ENCODE data around the gene VAMP3. TPM values are rescaled to one million over a fixed set of nuclear protein-coding genes. Genes with fewer than 3 reads are reported as not detected.

Gene VAMP3
- total RNA-seq, 1 donor from 2014 or later, result 47.0 TPM

- Histone ChIP-seq H3K27ac (ENCODE audit: low read depth, low read length) (no peak overlapping the region), H3K4me1 (ENCODE audit: control insufficient read depth in 3 of 3, insufficient read depth in 3 of 3, low read length in 3 of 3) (no peaks in the 10 kb centered on the region), H3K4me3 (ENCODE audit: low read length in 3 of 3) (no peak overlapping the region), H3K36me3 (ENCODE audit: control insufficient read depth in 3 of 3, insufficient read depth in 3 of 3, low read length in 3 of 3) (peaks cover 1 to 8% (median 2%) of the 10 kb centered on the region in 3 donors), H3K27me3 (ENCODE audit: control insufficient read depth in 3 of 3, insufficient read depth in 3 of 3, low read length in 3 of 3) (no peaks in the 10 kb centered on the region), H3K9ac (ENCODE audit: low read depth in 1 of 3, low read length in 3 of 3) (no peak overlapping the region), H3K9me3 (ENCODE audit: control insufficient read depth in 3 of 3, low read length in 3 of 3) (no peaks in the 10 kb centered on the region)
Measured at GRCh38 chr1:7743346-7743745, 27.8 kb upstream of the VAMP3 start.

GRCh38 chr1:7744882-7745281 lies 26.2 kb upstream of the VAMP3 start:
- H3K9ac ChIP-seq (ENCODE audit: low read depth in 1 of 3, low read length in 3 of 3), result no peak overlapping the region
- H3K4me1 ChIP-seq (ENCODE audit: control insufficient read depth in 3 of 3, insufficient read depth in 3 of 3, low read length in 3 of 3), result no peaks in the 10 kb centered on the region
- H3K4me3 ChIP-seq (ENCODE audit: low read length in 3 of 3), result no peak overlapping the region
- no peak overlapping the region for H3K27ac ChIP-seq (ENCODE audit: low read depth, low read length)
- peaks cover 0 to 4% (median 2%) of the 10 kb centered on the region in 3 donors for H3K36me3 ChIP-seq (ENCODE audit: control insufficient read depth in 3 of 3, insufficient read depth in 3 of 3, low read length in 3 of 3)
- no peaks in the 10 kb centered on the region for H3K27me3 ChIP-seq (ENCODE audit: control insufficient read depth in 3 of 3, insufficient read depth in 3 of 3, low read length in 3 of 3)
- H3K9me3 ChIP-seq (ENCODE audit: control insufficient read depth in 3 of 3, low read length in 3 of 3), result no peaks in the 10 kb centered on the region

DNA sequence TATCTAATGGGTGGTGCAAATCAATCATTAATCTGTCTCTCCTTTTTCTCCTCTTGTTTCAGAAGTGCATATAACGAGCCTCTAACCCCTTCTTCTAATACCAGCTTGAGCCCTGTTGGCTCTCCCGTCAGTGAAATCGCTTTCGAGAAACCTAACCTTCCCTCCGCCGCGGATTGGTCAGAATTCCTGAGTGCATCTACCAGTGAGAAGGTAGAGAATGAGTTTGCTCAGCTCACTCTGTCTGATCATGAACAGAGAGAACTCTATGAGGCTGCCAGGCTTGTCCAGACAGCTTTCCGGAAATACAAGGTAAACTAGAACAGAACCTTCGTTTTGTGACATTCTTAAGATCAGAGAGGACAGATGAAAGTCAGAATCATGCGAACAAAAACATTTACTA lies 25.3 kb upstream of the VAMP3 start:
- Histone ChIP-seq H3K27me3 (ENCODE audit: control insufficient read depth in 3 of 3, insufficient read depth in 3 of 3, low read length in 3 of 3) (no peaks in the 10 kb centered on the region), H3K4me1 (ENCODE audit: control insufficient read depth in 3 of 3, insufficient read depth in 3 of 3, low read length in 3 of 3) (no peaks in the 10 kb centered on the region), H3K9ac (ENCODE audit: low read depth in 1 of 3, low read length in 3 of 3) (no peak overlapping the region), H3K9me3 (ENCODE audit: control insufficient read depth in 3 of 3, low read length in 3 of 3) (no peaks in the 10 kb centered on the region), H3K36me3 (ENCODE audit: control insufficient read depth in 3 of 3, insufficient read depth in 3 of 3, low read length in 3 of 3) (peaks cover 0 to 4% (median 2%) of the 10 kb centered on the region in 3 donors), H3K4me3 (ENCODE audit: low read length in 3 of 3) (no peak overlapping the region), H3K27ac (ENCODE audit: low read depth, low read length) (no peak overlapping the region)

DNA sequence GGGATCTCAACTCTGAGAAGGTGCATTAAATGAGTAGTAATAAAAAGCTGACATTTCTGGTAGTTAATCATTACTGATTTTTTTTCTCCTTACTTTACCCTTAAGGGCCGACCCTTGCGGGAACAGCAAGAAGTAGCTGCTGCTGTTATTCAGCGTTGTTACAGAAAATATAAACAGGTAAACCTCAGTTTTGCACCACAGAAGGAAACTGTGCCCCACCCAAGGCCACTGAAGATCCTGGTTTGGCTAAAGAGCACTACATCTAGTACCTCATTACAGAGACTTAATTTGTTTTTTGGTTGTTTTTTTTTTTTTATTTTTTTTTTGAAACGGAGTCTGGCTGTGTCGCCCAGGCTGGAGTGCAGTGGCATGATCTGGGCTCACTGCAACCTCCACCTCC lies 23.5 kb upstream of the VAMP3 start:
- Histone ChIP-seq H3K36me3 (ENCODE audit: control insufficient read depth in 3 of 3, insufficient read depth in 3 of 3, low read length in 3 of 3) (peaks cover 0 to 4% (median 2%) of the 10 kb centered on the region in 3 donors), H3K4me3 (ENCODE audit: low read length in 3 of 3) (no peak overlapping the region), H3K27ac (ENCODE audit: low read depth, low read length) (no peak overlapping the region), H3K9ac (ENCODE audit: low read depth in 1 of 3, low read length in 3 of 3) (no peak overlapping the region), H3K4me1 (ENCODE audit: control insufficient read depth in 3 of 3, insufficient read depth in 3 of 3, low read length in 3 of 3) (peaks cover 0 to 4% (median 3%) of the 10 kb centered on the region in 3 donors), H3K27me3 (ENCODE audit: control insufficient read depth in 3 of 3, insufficient read depth in 3 of 3, low read length in 3 of 3) (no peaks in the 10 kb centered on the region), H3K9me3 (ENCODE audit: control insufficient read depth in 3 of 3, low read length in 3 of 3) (no peaks in the 10 kb centered on the region)

DNA sequence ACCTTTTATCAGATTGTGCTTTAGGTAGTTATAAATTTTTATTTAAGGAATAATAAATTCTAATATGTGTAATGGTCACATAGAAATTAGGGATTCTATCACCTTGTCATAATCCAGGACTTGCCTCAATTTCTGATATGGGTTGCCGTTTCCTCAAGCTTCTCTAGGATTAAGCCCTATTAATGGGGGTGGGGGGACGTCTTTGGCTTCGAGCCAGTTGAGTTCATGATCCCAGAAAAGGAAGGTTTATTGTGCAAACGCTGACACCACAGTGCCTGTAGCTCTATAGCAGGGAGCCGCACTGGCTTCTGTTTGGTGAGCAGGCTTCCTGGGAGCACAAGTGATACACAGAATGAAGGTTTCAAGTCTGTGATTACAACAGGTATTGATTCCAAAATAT lies 22.0 kb upstream of the VAMP3 start:
- no peaks in the 10 kb centered on the region for H3K9me3 ChIP-seq (ENCODE audit: control insufficient read depth in 3 of 3, low read length in 3 of 3)
- peaks cover 0 to 4% (median 2%) of the 10 kb centered on the region in 3 donors for H3K36me3 ChIP-seq (ENCODE audit: control insufficient read depth in 3 of 3, insufficient read depth in 3 of 3, low read length in 3 of 3)
- peaks cover 3 to 5% (median 3%) of the 10 kb centered on the region in 3 donors for H3K4me1 ChIP-seq (ENCODE audit: control insufficient read depth in 3 of 3, insufficient read depth in 3 of 3, low read length in 3 of 3)
- no peak overlapping the region for H3K4me3 ChIP-seq (ENCODE audit: low read length in 3 of 3)
- no peak overlapping the region for H3K9ac ChIP-seq (ENCODE audit: low read depth in 1 of 3, low read length in 3 of 3)
- no peak overlapping the region for H3K27ac ChIP-seq (ENCODE audit: low read depth, low read length)
- no peaks in the 10 kb centered on the region for H3K27me3 ChIP-seq (ENCODE audit: control insufficient read depth in 3 of 3, insufficient read depth in 3 of 3, low read length in 3 of 3)

DNA sequence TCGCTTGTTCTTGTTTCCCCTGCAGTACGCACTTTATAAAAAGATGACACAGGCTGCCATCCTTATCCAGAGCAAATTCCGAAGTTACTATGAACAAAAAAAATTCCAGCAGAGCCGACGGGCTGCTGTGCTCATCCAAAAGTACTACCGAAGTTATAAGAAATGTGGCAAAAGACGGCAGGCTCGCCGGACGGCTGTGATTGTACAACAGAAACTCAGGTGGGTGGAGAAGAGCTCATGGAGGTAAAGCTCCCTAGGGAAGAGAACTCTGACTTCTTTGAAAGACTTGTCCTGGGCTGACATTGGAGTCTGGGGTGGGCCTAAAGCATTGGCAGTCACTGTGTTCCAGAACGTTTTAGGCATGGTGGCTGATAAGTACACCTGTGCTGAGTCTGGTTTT lies 19.9 kb upstream of the VAMP3 start:
- Histone ChIP-seq H3K27ac (ENCODE audit: low read depth, low read length) (no peak overlapping the region), H3K4me1 (ENCODE audit: control insufficient read depth in 3 of 3, insufficient read depth in 3 of 3, low read length in 3 of 3) (peaks cover 3 to 5% (median 3%) of the 10 kb centered on the region in 3 donors), H3K9me3 (ENCODE audit: control insufficient read depth in 3 of 3, low read length in 3 of 3) (no peaks in the 10 kb centered on the region), H3K9ac (ENCODE audit: low read depth in 1 of 3, low read length in 3 of 3) (no peak overlapping the region), H3K27me3 (ENCODE audit: control insufficient read depth in 3 of 3, insufficient read depth in 3 of 3, low read length in 3 of 3) (no peaks in the 10 kb centered on the region), H3K36me3 (ENCODE audit: control insufficient read depth in 3 of 3, insufficient read depth in 3 of 3, low read length in 3 of 3) (no peaks in the 10 kb centered on the region), H3K4me3 (ENCODE audit: low read length in 3 of 3) (no peak overlapping the region)

DNA sequence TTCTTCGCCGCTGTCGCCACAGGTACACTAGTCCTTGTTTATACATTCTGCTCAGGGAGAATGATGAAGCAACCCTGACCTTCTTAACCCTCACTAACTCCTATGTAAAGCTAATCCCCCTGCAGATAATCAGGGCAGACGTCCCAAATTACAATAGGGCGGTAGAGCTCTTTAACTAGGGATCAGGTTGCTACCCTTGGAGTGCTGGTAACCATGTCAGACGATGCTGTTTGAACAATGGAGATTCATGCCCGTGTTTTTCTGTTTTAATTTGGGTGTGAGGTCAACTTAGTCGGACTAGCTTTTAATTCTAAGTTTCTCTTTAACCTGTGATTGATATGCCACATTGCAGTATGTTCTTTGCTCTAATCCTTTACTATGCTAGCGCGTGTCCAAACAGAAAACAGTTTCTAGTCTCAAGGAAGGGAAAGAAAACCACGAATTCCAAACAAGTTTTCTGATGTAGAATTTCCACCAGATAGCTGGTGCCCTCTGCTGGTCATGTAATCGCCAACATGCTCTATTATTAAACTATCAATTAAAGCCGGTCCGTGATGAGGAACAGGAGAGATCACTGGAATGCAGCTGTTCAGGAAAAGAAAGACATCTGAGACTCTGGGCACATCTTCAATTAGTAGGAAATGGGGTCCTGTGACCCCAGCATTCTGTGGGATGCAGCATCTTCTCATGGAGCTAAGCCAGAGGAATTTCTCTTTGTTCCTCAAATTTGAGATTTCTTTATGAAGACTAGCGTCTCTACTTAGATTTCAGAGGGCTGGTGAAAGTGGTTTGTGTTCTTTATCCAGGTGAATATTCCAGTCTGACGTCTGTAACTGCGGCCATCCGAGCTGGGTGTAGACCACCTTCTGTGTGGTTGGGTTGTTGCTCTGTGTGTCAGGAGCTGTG lies 18.3 kb upstream of the VAMP3 start:
- peak overlapping the region; percentile 25 to 48 (median 40) for H3K9ac ChIP-seq (ENCODE audit: low read depth in 1 of 3, low read length in 3 of 3)
- no peak overlapping the region for H3K27ac ChIP-seq (ENCODE audit: low read depth, low read length)
- H3K27me3 ChIP-seq (ENCODE audit: control insufficient read depth in 3 of 3, insufficient read depth in 3 of 3, low read length in 3 of 3), result no peaks in the 10 kb centered on the region
- H3K9me3 ChIP-seq (ENCODE audit: control insufficient read depth in 3 of 3, low read length in 3 of 3), result no peaks in the 10 kb centered on the region
- H3K4me1 ChIP-seq (ENCODE audit: control insufficient read depth in 3 of 3, insufficient read depth in 3 of 3, low read length in 3 of 3), result peaks cover 3 to 5% (median 3%) of the 10 kb centered on the region in 3 donors
- H3K36me3 ChIP-seq (ENCODE audit: control insufficient read depth in 3 of 3, insufficient read depth in 3 of 3, low read length in 3 of 3), result no peaks in the 10 kb centered on the region
- H3K4me3 ChIP-seq (ENCODE audit: low read length in 3 of 3), result peak overlapping the region; percentile 30 to 67 (median 50)

DNA sequence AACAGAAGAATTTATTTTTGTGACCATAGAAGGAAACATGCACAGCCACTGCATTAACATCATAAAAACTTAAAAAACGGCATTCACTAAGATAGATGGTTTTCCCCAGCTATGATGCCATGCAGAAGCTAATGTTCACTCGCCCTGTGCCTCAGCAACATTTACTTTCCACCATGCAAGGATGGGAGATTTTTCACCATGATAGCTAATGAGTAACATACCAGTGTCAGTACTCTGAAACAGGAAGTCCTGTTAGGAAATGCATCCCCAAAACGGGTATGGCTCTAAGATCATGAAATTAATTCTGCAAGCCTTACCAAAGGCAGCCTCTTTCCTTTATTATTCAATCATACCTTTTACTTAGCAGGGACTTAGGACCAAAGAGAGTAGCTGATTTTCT lies 17.5 kb upstream of the VAMP3 start:
- H3K9me3 ChIP-seq (ENCODE audit: control insufficient read depth in 3 of 3, low read length in 3 of 3), result no peaks in the 10 kb centered on the region
- no peaks in the 10 kb centered on the region for H3K27me3 ChIP-seq (ENCODE audit: control insufficient read depth in 3 of 3, insufficient read depth in 3 of 3, low read length in 3 of 3)

GRCh38 chr1:7754234-7754633 lies 16.9 kb upstream of the VAMP3 start:
- H3K27ac ChIP-seq (ENCODE audit: low read depth, low read length), result no peak overlapping the region
- H3K27me3 ChIP-seq (ENCODE audit: control insufficient read depth in 3 of 3, insufficient read depth in 3 of 3, low read length in 3 of 3), result no peaks in the 10 kb centered on the region
- H3K9me3 ChIP-seq (ENCODE audit: control insufficient read depth in 3 of 3, low read length in 3 of 3), result no peaks in the 10 kb centered on the region
- H3K36me3 ChIP-seq (ENCODE audit: control insufficient read depth in 3 of 3, insufficient read depth in 3 of 3, low read length in 3 of 3), result no peaks in the 10 kb centered on the region
- H3K4me1 ChIP-seq (ENCODE audit: control insufficient read depth in 3 of 3, insufficient read depth in 3 of 3, low read length in 3 of 3), result peaks cover 3 to 5% (median 3%) of the 10 kb centered on the region in 3 donors
- no peak overlapping the region for H3K9ac ChIP-seq (ENCODE audit: low read depth in 1 of 3, low read length in 3 of 3)
- no peak overlapping the region for H3K4me3 ChIP-seq (ENCODE audit: low read length in 3 of 3)

More for the DNA sequence above, 17.5 kb upstream of the VAMP3 start:
- Histone ChIP-seq H3K9ac (ENCODE audit: low read depth in 1 of 3, low read length in 3 of 3) (no peak overlapping the region), H3K4me3 (ENCODE audit: low read length in 3 of 3) (no peak overlapping the region), H3K27ac (ENCODE audit: low read depth, low read length) (no peak overlapping the region), H3K36me3 (ENCODE audit: control insufficient read depth in 3 of 3, insufficient read depth in 3 of 3, low read length in 3 of 3) (no peaks in the 10 kb centered on the region), H3K4me1 (ENCODE audit: control insufficient read depth in 3 of 3, insufficient read depth in 3 of 3, low read length in 3 of 3) (peaks cover 3 to 5% (median 3%) of the 10 kb centered on the region in 3 donors)

DNA sequence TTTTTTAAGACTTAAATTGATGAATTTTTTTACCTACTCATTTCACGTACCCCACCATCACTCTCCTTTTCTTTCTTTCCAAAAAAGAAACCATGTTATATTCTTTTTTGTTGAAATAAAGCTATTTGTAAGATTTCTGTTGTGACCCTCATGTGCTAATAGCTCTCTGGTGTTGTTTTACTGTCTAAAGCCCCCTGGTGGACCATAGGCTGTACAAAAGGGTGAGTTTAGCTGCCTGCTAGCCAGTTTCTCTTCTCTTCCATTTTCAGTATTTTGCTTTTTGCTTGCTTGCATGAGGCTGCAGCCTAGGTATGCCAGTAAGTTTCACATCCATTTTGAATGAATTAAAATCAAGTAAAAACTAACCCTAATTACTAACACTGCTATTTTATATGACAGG lies 15.6 kb upstream of the VAMP3 start:
- Histone ChIP-seq H3K36me3 (ENCODE audit: control insufficient read depth in 3 of 3, insufficient read depth in 3 of 3, low read length in 3 of 3) (no peaks in the 10 kb centered on the region), H3K27me3 (ENCODE audit: control insufficient read depth in 3 of 3, insufficient read depth in 3 of 3, low read length in 3 of 3) (no peaks in the 10 kb centered on the region), H3K27ac (ENCODE audit: low read depth, low read length) (no peak overlapping the region), H3K4me1 (ENCODE audit: control insufficient read depth in 3 of 3, insufficient read depth in 3 of 3, low read length in 3 of 3) (peaks cover 3 to 5% (median 3%) of the 10 kb centered on the region in 3 donors), H3K4me3 (ENCODE audit: low read length in 3 of 3) (no peak overlapping the region), H3K9me3 (ENCODE audit: control insufficient read depth in 3 of 3, low read length in 3 of 3) (no peaks in the 10 kb centered on the region), H3K9ac (ENCODE audit: low read depth in 1 of 3, low read length in 3 of 3) (no peak overlapping the region)
